ENCODE measurements around the gene FILIP1. TPM values are rescaled to one million over a fixed set of nuclear protein-coding genes. Genes with fewer than 3 reads are reported as not detected.
A peak's percentile ranks its signal among the peaks of the same experiment; 100 is the strongest.

The FILIP1 gene
- total RNA-seq, 5 donors from 2014 or later (not counting 1 experiment from before 2014, with no cell fraction given): 0.07 to 0.09 TPM; not detected in 3

- Mint-ChIP-seq H3K4me1 (peaks cover 64 to 85% (median 78%) of the 10 kb centered on the region in 3 donors), H3K36me3 (peaks cover 47% of the 10 kb centered on the region), H3K27me3 (no peaks in the 10 kb centered on the region), H3K27ac (peak overlapping the region; percentile 53 to 80), H3K9me3 (no peaks in the 10 kb centered on the region), H3K4me3 (no peak overlapping the region)
- Histone ChIP-seq H3K4me3 (ENCODE audit: control insufficient read depth in 1 of 2, extremely low read depth in 1 of 2, low read length in 1 of 2) (no peak overlapping the region), H3K9me3 (no peaks in the 10 kb centered on the region), H3K4me1 (ENCODE audit: control insufficient read depth in 1 of 2, extremely low read depth in 1 of 2, insufficient read depth in 2 of 2, low read length in 2 of 2) (peaks cover 0 to 5% of the 10 kb centered on the region in 2 experiments), H3K36me3 (ENCODE audit: control insufficient read depth in 2 of 2, extremely low read depth in 1 of 2, insufficient read depth in 1 of 2, low read length in 1 of 2) (peaks cover 0 to 16% of the 10 kb centered on the region in 2 donors), H3K27ac (ENCODE audit: low read length) (no peak overlapping the region), H3K27me3 (replicated peaks in 1 of 2; ENCODE audit: control insufficient read depth in 2 of 2, extremely low read depth in 1 of 2, insufficient read depth in 2 of 2, low read length in 1 of 2) (no peaks in the 10 kb centered on the region)
- ChIA-PET POLR2A (no interaction called here), CTCF (interaction anchor here (0.6 to 2.3 kb wide), 5 partner anchors 11 to 303 kb away, joined by 3 to 10 read pairs (median 6); partner anchors contain the start of gene TMEM30A (in 1 of the 2))
- no peak for ATAC-seq (replicated peaks in 1 of 4)
- no peak for DNase-seq
- WGBS (ENCODE audit: insufficient coverage): 100% methylated on average over 2 of the region's 5 CpGs
Measured at GRCh38 chr6:75272145-75272840, 221.3 kb downstream of the FILIP1 start.

DNA sequence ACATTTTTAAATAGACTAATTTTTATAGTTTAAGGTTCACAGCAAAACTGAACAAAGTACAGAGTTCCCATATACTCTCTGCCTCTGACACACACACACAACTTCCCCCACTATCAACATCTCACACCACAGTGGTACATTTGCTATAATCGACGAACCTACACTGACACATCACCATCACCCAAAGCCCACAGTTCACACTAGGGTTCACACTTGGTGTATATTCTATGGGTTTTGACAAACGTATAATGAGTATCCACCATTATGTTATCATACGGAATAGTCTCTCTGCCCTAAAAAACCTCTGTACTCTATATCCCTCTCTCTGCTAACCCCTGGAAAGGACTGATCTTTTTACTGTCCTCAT is 224.6 kb downstream of the FILIP1 start:
- POLR2A ChIA-PET: no interaction called here
- peak overlapping the region; percentile 0 for H3K27ac Mint-ChIP-seq

DNA sequence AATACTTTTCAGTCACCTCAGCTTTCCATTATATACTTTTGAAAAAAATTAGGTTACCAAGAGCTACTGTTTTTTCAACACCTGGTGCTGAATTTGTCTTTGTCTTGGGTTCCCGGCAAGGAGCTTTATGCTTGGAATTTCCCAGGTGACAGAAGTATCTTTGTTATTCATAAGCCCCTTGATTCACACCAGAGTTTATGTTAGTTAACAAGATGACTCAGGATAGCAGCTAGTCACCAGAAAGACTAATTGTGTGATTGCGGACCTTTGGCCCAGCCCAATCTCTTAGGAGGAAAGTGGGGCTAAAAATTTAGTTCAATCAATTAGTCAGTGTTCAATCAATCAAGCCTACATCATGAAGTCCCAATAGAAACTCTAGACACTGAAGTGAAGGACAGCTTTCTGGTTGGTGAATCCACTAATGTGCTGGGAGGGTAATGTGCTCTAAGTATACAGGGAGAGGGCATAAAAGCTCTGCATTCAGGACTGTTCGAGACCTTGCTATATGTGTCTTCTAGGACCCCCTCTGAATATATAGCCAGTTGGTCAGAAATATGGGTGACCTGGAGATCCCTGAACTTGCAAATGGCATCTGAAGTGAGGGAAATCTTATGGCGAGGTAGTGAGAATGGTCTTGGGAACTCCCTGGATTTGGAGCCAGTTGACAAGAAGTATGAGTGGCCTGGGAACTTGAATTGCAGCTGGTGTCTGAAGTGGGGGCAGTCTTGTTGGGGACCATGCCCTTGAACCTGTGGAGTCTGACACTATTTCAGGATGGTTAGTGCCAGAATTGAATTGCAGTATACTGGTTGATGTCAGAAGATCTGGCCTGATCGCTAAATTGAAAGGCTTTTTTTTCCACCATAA is 225.2 kb downstream of the FILIP1 start:
- Mint-ChIP-seq H3K9me3 (no peaks in the 10 kb centered on the region), H3K27me3 (no peaks in the 10 kb centered on the region), H3K36me3 (peaks cover 27% of the 10 kb centered on the region), H3K4me1 (peaks cover 27 to 59% (median 51%) of the 10 kb centered on the region in 3 donors), H3K4me3 (no peak overlapping the region), H3K27ac (peak overlapping the region; percentile 0 to 76)
- H3K4me3 ChIP-seq (ENCODE audit: control insufficient read depth in 1 of 2, extremely low read depth in 1 of 2, low read length in 1 of 2): no peak overlapping the region
- H3K27me3 ChIP-seq (replicated peaks in 1 of 2; ENCODE audit: control insufficient read depth in 2 of 2, extremely low read depth in 1 of 2, insufficient read depth in 2 of 2, low read length in 1 of 2): no peaks in the 10 kb centered on the region
- H3K36me3 ChIP-seq (ENCODE audit: control insufficient read depth in 2 of 2, extremely low read depth in 1 of 2, insufficient read depth in 1 of 2, low read length in 1 of 2): peaks cover 0 to 17% of the 10 kb centered on the region in 2 donors
- no peaks in the 10 kb centered on the region for H3K4me1 ChIP-seq (ENCODE audit: control insufficient read depth in 1 of 2, extremely low read depth in 1 of 2, insufficient read depth in 2 of 2, low read length in 2 of 2)
- DNase-seq (no peak), ATAC-seq (replicated peaks in 1 of 4) (no peak)
- H3K9me3 ChIP-seq: no peaks in the 10 kb centered on the region
- CTCF ChIA-PET: interaction anchor here (0.7 to 4.3 kb wide), 23 partner anchors 11 to 1535 kb away, joined by 3 to 40 read pairs (median 3); partner anchors contain the start of genes COX7A2 (in 2 of the 2) and TMEM30A (in 1 of the 2)
- WGBS (ENCODE audit: insufficient coverage): 80% methylated on average over 3 of the region's 5 CpGs
- H3K27ac ChIP-seq (ENCODE audit: low read length): no peak overlapping the region
- POLR2A ChIA-PET: interaction anchor here in 1 of 2 donors (1.6 kb wide), 1 partner anchor 17 kb away, joined by 4 read pairs; no protein-coding TSS in a partner anchor

More for the DNA sequence above, 224.6 kb downstream of the FILIP1 start:
- no peak for DNase-seq
- H3K4me3 ChIP-seq (ENCODE audit: control insufficient read depth in 1 of 2, extremely low read depth in 1 of 2, low read length in 1 of 2): no peak overlapping the region
- H3K27ac ChIP-seq (ENCODE audit: low read length): no peak overlapping the region
- Mint-ChIP-seq H3K27me3 (no peaks in the 10 kb centered on the region), H3K36me3 (peaks cover 30% of the 10 kb centered on the region), H3K4me1 (peaks cover 32 to 63% (median 55%) of the 10 kb centered on the region in 3 donors), H3K9me3 (no peaks in the 10 kb centered on the region), H3K4me3 (no peak overlapping the region)
- no peak for ATAC-seq (replicated peaks in 1 of 4)
- peaks cover 0 to 12% of the 10 kb centered on the region in 2 donors for H3K36me3 ChIP-seq (ENCODE audit: control insufficient read depth in 2 of 2, extremely low read depth in 1 of 2, insufficient read depth in 1 of 2, low read length in 1 of 2)
- no peaks in the 10 kb centered on the region for H3K4me1 ChIP-seq (ENCODE audit: control insufficient read depth in 1 of 2, extremely low read depth in 1 of 2, insufficient read depth in 2 of 2, low read length in 2 of 2)
- whole genome bisulfite sequencing (ENCODE audit: insufficient coverage): 77% methylated on average over 4 of the region's 4 CpGs
- CTCF ChIA-PET: interaction anchor here in 1 of 2 donors (1.3 to 4.3 kb wide), 3 partner anchors 10 to 25 kb away, joined by 5 to 40 read pairs (median 20); partner anchors contain the start of genes COX7A2 and TMEM30A
- no peaks in the 10 kb centered on the region for H3K9me3 ChIP-seq
- H3K27me3 ChIP-seq (replicated peaks in 1 of 2; ENCODE audit: control insufficient read depth in 2 of 2, extremely low read depth in 1 of 2, insufficient read depth in 2 of 2, low read length in 1 of 2): no peaks in the 10 kb centered on the region

GRCh38 chr6:75267461-75267860 is 226.1 kb downstream of the FILIP1 start:
- H3K4me1 ChIP-seq (ENCODE audit: control insufficient read depth in 1 of 2, extremely low read depth in 1 of 2, insufficient read depth in 2 of 2, low read length in 2 of 2): no peaks in the 10 kb centered on the region
- Mint-ChIP-seq H3K9me3 (no peaks in the 10 kb centered on the region), H3K27me3 (no peaks in the 10 kb centered on the region), H3K27ac (peak overlapping the region; percentile 11 to 19), H3K36me3 (peaks cover 27% of the 10 kb centered on the region), H3K4me3 (no peak overlapping the region), H3K4me1 (peaks cover 20 to 52% (median 46%) of the 10 kb centered on the region in 3 donors)
- DNase-seq (no peak), ATAC-seq (replicated peaks in 1 of 4) (no peak)
- WGBS (ENCODE audit: insufficient coverage): no CpG with 5 or more reads among the region's 4 CpGs
- no peaks in the 10 kb centered on the region for H3K27me3 ChIP-seq (replicated peaks in 1 of 2; ENCODE audit: control insufficient read depth in 2 of 2, extremely low read depth in 1 of 2, insufficient read depth in 2 of 2, low read length in 1 of 2)
- POLR2A ChIA-PET: interaction anchor here in 1 of 2 donors (0.6 to 1.6 kb wide), 3 partner anchors 18 to 1667 kb away, joined by 3 to 9 read pairs (median 4); partner anchors contain the start of gene COX7A2
- H3K9me3 ChIP-seq: no peaks in the 10 kb centered on the region
- no peak overlapping the region for H3K4me3 ChIP-seq (ENCODE audit: control insufficient read depth in 1 of 2, extremely low read depth in 1 of 2, low read length in 1 of 2)
- H3K36me3 ChIP-seq (ENCODE audit: control insufficient read depth in 2 of 2, extremely low read depth in 1 of 2, insufficient read depth in 1 of 2, low read length in 1 of 2): peaks cover 0 to 17% of the 10 kb centered on the region in 2 donors
- CTCF ChIA-PET: interaction anchor here (0.5 to 4.3 kb wide), 41 partner anchors 8 to 1534 kb away, joined by 3 to 40 read pairs (median 3); partner anchors contain the start of genes COX7A2 (in 2 of the 2) and TMEM30A (in 1 of the 2)
- no peak overlapping the region for H3K27ac ChIP-seq (ENCODE audit: low read length)

GRCh38 chr6:75266716-75267291 is 226.8 kb downstream of the FILIP1 start:
- ChIA-PET CTCF (interaction anchor here (0.5 to 4.3 kb wide), 37 partner anchors 9 to 1614 kb away, joined by 3 to 40 read pairs (median 4); partner anchors contain the start of genes COX7A2 (in 1 of the 2) and TMEM30A (in 1 of the 2)), POLR2A (interaction anchor here (0.6 to 1.6 kb wide), 5 partner anchors 19 to 1667 kb away, joined by 3 to 9 read pairs (median 4); partner anchors contain the start of gene COX7A2 (in 1 of the 2))
- H3K4me3 ChIP-seq (ENCODE audit: control insufficient read depth in 1 of 2, extremely low read depth in 1 of 2, low read length in 1 of 2): no peak overlapping the region
- no peaks in the 10 kb centered on the region for H3K9me3 ChIP-seq
- peaks cover 13 to 45% (median 41%) of the 10 kb centered on the region in 3 donors for H3K4me1 Mint-ChIP-seq
- peaks cover 22% of the 10 kb centered on the region for H3K36me3 Mint-ChIP-seq
- H3K4me1 ChIP-seq (ENCODE audit: control insufficient read depth in 1 of 2, extremely low read depth in 1 of 2, insufficient read depth in 2 of 2, low read length in 2 of 2): no peaks in the 10 kb centered on the region
- DNase-seq (peak in 2 of 35 experiments; percentile 2 to 64), ATAC-seq (replicated peaks in 1 of 4) (peak in 3 of 4 experiments; percentile 48 to 75 (median 57))
- peaks cover 0 to 13% of the 10 kb centered on the region in 2 donors for H3K36me3 ChIP-seq (ENCODE audit: control insufficient read depth in 2 of 2, extremely low read depth in 1 of 2, insufficient read depth in 1 of 2, low read length in 1 of 2)
- no peaks in the 10 kb centered on the region for H3K9me3 Mint-ChIP-seq
- no peak overlapping the region for H3K4me3 Mint-ChIP-seq
- no peak overlapping the region for H3K27ac Mint-ChIP-seq
- no peak overlapping the region for H3K27ac ChIP-seq (ENCODE audit: low read length)
- no peaks in the 10 kb centered on the region for H3K27me3 ChIP-seq (replicated peaks in 1 of 2; ENCODE audit: control insufficient read depth in 2 of 2, extremely low read depth in 1 of 2, insufficient read depth in 2 of 2, low read length in 1 of 2)
- no CpG with 5 or more reads among the region's 2 CpGs for WGBS (ENCODE audit: insufficient coverage)
- H3K27me3 Mint-ChIP-seq: no peaks in the 10 kb centered on the region

Measured in T-cell (primary cell).